ENCODE results near the gene CDHR3. TPM values are rescaled to one million over a fixed set of nuclear protein-coding genes. Genes with fewer than 3 reads are reported as not detected.

Gene CDHR3
- total RNA-seq, 1 experiment from 2014 or later = 19.1 TPM

DNA sequence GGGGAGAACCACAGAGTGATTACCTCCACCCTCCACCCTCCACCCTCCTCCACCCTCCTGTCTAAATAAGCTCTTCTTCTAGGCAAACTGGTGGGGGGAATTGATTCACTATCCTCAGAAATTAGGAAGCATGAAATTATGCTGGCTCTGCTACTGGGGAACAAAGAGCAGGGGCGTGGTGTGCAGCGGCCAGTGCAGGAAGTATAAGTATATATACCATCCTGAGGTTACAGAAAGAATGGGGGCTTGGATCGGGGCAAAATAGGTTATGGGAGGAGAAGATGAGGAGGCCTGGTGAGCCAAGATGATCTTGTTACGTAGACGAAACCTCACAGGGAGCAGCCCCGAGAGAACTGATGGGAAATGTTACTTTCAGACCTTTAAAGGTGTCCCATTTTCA, 100.0 kb downstream of the CDHR3 start (continued):
- TF ChIP-seq, protein P1, sequence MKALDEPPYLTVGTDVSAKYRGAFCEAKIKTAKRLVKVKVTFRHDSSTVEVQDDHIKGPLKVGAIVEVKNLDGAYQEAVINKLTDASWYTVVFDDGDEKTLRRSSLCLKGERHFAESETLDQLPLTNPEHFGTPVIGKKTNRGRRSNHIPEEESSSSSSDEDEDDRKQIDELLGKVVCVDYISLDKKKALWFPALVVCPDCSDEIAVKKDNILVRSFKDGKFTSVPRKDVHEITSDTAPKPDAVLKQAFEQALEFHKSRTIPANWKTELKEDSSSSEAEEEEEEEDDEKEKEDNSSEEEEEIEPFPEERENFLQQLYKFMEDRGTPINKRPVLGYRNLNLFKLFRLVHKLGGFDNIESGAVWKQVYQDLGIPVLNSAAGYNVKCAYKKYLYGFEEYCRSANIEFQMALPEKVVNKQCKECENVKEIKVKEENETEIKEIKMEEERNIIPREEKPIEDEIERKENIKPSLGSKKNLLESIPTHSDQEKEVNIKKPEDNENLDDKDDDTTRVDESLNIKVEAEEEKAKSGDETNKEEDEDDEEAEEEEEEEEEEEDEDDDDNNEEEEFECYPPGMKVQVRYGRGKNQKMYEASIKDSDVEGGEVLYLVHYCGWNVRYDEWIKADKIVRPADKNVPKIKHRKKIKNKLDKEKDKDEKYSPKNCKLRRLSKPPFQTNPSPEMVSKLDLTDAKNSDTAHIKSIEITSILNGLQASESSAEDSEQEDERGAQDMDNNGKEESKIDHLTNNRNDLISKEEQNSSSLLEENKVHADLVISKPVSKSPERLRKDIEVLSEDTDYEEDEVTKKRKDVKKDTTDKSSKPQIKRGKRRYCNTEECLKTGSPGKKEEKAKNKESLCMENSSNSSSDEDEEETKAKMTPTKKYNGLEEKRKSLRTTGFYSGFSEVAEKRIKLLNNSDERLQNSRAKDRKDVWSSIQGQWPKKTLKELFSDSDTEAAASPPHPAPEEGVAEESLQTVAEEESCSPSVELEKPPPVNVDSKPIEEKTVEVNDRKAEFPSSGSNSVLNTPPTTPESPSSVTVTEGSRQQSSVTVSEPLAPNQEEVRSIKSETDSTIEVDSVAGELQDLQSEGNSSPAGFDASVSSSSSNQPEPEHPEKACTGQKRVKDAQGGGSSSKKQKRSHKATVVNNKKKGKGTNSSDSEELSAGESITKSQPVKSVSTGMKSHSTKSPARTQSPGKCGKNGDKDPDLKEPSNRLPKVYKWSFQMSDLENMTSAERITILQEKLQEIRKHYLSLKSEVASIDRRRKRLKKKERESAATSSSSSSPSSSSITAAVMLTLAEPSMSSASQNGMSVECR (CRISPR knock-in tag; IDR thresholded peaks at IDR 0.05; ENCODE audit: borderline replicate concordance) = no peak
- TF ChIP-seq CBFB (CRISPR knock-in tag; IDR thresholded peaks at IDR 0.05; ENCODE audit: low read depth) = no peak
- TF ChIP-seq OVOL2 (CRISPR knock-in tag; IDR thresholded peaks at IDR 0.05; ENCODE audit: borderline replicate concordance) = no peak
- TF ChIP-seq CREM (CRISPR knock-in tag; IDR thresholded peaks at IDR 0.05) = no peak
- no peak for TF ChIP-seq ZBTB21 (CRISPR knock-in tag; IDR thresholded peaks at IDR 0.05; ENCODE audit: borderline replicate concordance)
- TF ChIP-seq, protein P2, sequence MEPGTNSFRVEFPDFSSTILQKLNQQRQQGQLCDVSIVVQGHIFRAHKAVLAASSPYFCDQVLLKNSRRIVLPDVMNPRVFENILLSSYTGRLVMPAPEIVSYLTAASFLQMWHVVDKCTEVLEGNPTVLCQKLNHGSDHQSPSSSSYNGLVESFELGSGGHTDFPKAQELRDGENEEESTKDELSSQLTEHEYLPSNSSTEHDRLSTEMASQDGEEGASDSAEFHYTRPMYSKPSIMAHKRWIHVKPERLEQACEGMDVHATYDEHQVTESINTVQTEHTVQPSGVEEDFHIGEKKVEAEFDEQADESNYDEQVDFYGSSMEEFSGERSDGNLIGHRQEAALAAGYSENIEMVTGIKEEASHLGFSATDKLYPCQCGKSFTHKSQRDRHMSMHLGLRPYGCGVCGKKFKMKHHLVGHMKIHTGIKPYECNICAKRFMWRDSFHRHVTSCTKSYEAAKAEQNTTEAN (CRISPR knock-in tag; IDR thresholded peaks at IDR 0.05) = no peak

DNA sequence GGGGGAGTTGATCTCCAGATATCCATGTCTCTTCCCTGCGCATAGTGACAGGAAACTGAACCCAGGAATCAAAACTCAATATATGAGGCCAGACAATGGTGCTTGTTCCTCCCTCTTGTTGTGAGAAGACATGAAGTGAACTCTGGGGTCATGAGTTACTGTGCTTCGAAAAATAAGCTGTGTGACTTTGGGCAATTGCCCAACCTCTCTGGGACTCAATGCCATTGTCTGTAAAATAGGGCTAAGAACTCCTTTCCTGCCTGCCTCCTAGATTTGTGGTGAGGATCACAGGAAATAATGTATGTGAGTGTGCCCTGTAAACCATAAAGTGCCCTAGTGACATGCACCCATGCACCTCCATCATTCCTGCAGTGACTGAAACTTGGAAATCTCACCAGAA, 100.6 kb downstream of the CDHR3 start:
- ChIA-PET CTCF (no interaction called here), POLR2A (no interaction called here)
- peaks cover 6% of the 10 kb centered on the region for H3K36me3 Mint-ChIP-seq
- H3K4me1 Mint-ChIP-seq = peaks cover 17% of the 10 kb centered on the region
- no peaks in the 10 kb centered on the region; the same call in none of the 2 replicates for H3K27me3 Mint-ChIP-seq (ENCODE audit: low read depth)
- no peak for TF ChIP-seq IRF2 (CRISPR knock-in tag; IDR thresholded peaks at IDR 0.05; ENCODE audit: borderline replicate concordance, low read depth)
- no peak for TF ChIP-seq TEAD4 (CRISPR knock-in tag; IDR thresholded peaks at IDR 0.05)
- TF ChIP-seq, protein P3, sequence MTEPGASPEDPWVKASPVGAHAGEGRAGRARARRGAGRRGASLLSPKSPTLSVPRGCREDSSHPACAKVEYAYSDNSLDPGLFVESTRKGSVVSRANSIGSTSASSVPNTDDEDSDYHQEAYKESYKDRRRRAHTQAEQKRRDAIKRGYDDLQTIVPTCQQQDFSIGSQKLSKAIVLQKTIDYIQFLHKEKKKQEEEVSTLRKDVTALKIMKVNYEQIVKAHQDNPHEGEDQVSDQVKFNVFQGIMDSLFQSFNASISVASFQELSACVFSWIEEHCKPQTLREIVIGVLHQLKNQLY (CRISPR knock-in tag; IDR thresholded peaks at IDR 0.05) = no peak
- no peak for TF ChIP-seq NFE2L1 (CRISPR knock-in tag; IDR thresholded peaks at IDR 0.05)
- ATAC-seq (no peak), DNase-seq (ENCODE audit: low spot score) (no peak)
- H3K27ac Mint-ChIP-seq = no peak overlapping the region
- H3K4me3 Mint-ChIP-seq = no peak overlapping the region
- H3K9me3 Mint-ChIP-seq = peaks cover 12% of the 10 kb centered on the region

DNA sequence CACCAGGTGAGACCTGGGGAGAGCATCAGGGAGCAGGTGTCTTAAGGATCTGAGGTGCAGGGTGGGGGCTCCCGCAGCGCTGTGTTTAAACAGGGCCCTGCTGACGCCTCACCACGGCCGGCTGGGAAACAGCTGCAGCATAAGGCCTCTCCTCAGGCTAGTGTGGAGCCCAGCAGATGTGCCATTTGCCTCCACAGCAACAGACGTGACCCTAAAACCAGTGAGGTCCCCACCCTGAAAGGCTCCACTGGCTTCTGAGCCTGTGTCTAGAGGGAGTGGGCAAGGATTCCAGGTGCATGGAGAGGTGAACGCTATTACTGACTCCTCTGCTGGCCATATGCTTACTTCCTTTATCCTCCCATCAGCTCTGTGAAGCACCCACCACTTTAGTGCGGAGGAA, 101.3 kb downstream of the CDHR3 start:
- Mint-ChIP-seq H3K36me3 (peaks cover 6% of the 10 kb centered on the region), H3K27ac (no peak overlapping the region), H3K4me3 (no peak overlapping the region), H3K9me3 (peaks cover 12% of the 10 kb centered on the region), H3K4me1 (peaks cover 17% of the 10 kb centered on the region), H3K27me3 (ENCODE audit: low read depth) (no peaks in the 10 kb centered on the region; the same call in none of the 2 replicates)
- DNase-seq (ENCODE audit: low spot score) (no peak), ATAC-seq (no peak)
- CTCF ChIA-PET = interaction anchor here (1.3 kb wide), 1 partner anchor 90 kb away, joined by 4 read pairs; no protein-coding TSS in a partner anchor
- POLR2A ChIA-PET = no interaction called here
- TF ChIP-seq, protein P4, sequence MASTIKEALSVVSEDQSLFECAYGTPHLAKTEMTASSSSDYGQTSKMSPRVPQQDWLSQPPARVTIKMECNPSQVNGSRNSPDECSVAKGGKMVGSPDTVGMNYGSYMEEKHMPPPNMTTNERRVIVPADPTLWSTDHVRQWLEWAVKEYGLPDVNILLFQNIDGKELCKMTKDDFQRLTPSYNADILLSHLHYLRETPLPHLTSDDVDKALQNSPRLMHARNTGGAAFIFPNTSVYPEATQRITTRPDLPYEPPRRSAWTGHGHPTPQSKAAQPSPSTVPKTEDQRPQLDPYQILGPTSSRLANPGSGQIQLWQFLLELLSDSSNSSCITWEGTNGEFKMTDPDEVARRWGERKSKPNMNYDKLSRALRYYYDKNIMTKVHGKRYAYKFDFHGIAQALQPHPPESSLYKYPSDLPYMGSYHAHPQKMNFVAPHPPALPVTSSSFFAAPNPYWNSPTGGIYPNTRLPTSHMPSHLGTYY (CRISPR knock-in tag; IDR thresholded peaks at IDR 0.05) = no peak
- TF ChIP-seq, protein P5, sequence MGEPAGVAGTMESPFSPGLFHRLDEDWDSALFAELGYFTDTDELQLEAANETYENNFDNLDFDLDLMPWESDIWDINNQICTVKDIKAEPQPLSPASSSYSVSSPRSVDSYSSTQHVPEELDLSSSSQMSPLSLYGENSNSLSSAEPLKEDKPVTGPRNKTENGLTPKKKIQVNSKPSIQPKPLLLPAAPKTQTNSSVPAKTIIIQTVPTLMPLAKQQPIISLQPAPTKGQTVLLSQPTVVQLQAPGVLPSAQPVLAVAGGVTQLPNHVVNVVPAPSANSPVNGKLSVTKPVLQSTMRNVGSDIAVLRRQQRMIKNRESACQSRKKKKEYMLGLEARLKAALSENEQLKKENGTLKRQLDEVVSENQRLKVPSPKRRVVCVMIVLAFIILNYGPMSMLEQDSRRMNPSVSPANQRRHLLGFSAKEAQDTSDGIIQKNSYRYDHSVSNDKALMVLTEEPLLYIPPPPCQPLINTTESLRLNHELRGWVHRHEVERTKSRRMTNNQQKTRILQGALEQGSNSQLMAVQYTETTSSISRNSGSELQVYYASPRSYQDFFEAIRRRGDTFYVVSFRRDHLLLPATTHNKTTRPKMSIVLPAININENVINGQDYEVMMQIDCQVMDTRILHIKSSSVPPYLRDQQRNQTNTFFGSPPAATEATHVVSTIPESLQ (CRISPR knock-in tag; IDR thresholded peaks at IDR 0.05) = no peak
- TF ChIP-seq MYBL2 (CRISPR knock-in tag; IDR thresholded peaks at IDR 0.05) = no peak
- TF ChIP-seq, protein P6, sequence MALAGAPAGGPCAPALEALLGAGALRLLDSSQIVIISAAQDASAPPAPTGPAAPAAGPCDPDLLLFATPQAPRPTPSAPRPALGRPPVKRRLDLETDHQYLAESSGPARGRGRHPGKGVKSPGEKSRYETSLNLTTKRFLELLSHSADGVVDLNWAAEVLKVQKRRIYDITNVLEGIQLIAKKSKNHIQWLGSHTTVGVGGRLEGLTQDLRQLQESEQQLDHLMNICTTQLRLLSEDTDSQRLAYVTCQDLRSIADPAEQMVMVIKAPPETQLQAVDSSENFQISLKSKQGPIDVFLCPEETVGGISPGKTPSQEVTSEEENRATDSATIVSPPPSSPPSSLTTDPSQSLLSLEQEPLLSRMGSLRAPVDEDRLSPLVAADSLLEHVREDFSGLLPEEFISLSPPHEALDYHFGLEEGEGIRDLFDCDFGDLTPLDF (CRISPR knock-in tag; IDR thresholded peaks at IDR 0.05) = no peak
- TF ChIP-seq, protein P7, sequence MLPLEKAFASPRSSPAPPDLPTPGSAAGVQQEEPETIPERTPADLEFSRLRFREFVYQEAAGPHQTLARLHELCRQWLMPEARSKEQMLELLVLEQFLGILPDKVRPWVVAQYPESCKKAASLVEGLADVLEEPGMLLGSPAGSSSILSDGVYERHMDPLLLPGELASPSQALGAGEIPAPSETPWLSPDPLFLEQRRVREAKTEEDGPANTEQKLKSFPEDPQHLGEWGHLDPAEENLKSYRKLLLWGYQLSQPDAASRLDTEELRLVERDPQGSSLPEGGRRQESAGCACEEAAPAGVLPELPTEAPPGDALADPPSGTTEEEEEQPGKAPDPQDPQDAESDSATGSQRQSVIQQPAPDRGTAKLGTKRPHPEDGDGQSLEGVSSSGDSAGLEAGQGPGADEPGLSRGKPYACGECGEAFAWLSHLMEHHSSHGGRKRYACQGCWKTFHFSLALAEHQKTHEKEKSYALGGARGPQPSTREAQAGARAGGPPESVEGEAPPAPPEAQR (CRISPR knock-in tag; IDR thresholded peaks at IDR 0.05) = no peak
- TF ChIP-seq, protein P3 (CRISPR knock-in tag; IDR thresholded peaks at IDR 0.05) = no peak
